K562 (cell line): ENCODE measurements around the gene SRGAP3. TPM values are rescaled to one million over a fixed set of nuclear protein-coding genes. Genes with fewer than 3 reads are reported as not detected.

Source experiments
- ATAC-seq: fragments of 200-7000 bp; cut with Tn5 transposase; 3 replicates; pipeline ENCODE4 v1.9.1; 2020; ENCODE audit warnings: moderate library complexity
- BruUV-seq: library from RNA; stranded (reverse); fragments of 400-500 nt; replicated peaks from 2 replicates; lab custom pipeline; 2021; lab: Mats Ljungman, UMichigan
- CTCF ChIA-PET: fragments of 300-600 bp; formaldehyde crosslinking; extraction: SDS; loops from one replicate; lab custom pipeline; 2021; ENCODE audit warnings: low intra/inter-chr PET ratio; lab: Yijun Ruan, JAX
- POLR2A ChIA-PET: fragments of 300-600, 350-650 bp; sonication (Branson Sonifier 250); formaldehyde crosslinking; extraction: SDS; loops from one replicate; lab custom pipeline; 2021; ENCODE audit warnings: antibody characterized with exemption, inconsistent platforms; lab: Yijun Ruan, JAX
- DNase-seq, 4 experiments: peaks; one replicate each; pipeline versions ENCODE4 v3.0.0 to v3.0.0-alpha.2; 2011 to 2018; ENCODE audit warnings: low spot score in 3 of 4, mixed read lengths in 3 of 4; ENCODE audit errors: extremely low read depth in 1 of 4
- FAIRE-seq: peaks from 2 replicates; lab custom pipeline; 2011; peaks lifted over from hg19 to GRCh38; lab: Jason Lieb, UNC
- H2AFZ ChIP-seq: 2 replicates; pipeline ENCODE4 v1.6.0; 2011; ENCODE audit warnings: low read depth, low read length, control low read depth, inconsistent platforms
- H3K27ac ChIP-seq: fragments of 200-600 bp; 3 replicates; pipeline ENCODE4 v1.8.0; 2011; ENCODE audit warnings: low read depth, mild to moderate bottlenecking, control low read depth, inconsistent platforms, low read length, moderate library complexity, mixed read lengths; ENCODE audit errors: extremely low read depth
- H3K27me3 ChIP-seq, 2 experiments: fragments of 300-600 bp in 1 of 2; 2 replicates in 1 of 2; 3 replicates in 1 of 2; pipeline versions ENCODE4 v1.6.0 to v1.8.0; 2011; ENCODE audit warnings: inconsistent platforms in 2 of 2, low read length in 2 of 2, mild to moderate bottlenecking in 1 of 2, mixed read lengths in 1 of 2, moderate library complexity in 1 of 2; ENCODE audit not compliant: control insufficient read depth in 2 of 2, insufficient read depth in 2 of 2
- H3K36me3 ChIP-seq: fragments of 300-600 bp; 3 replicates; pipeline ENCODE4 v1.8.0; 2011; ENCODE audit warnings: mild to moderate bottlenecking, low read length, inconsistent platforms; ENCODE audit not compliant: control insufficient read depth, insufficient read depth
- H3K4me1 ChIP-seq, 2 experiments: fragments of 200-600 bp in 1 of 2; replicated peaks in 1 of 2; 2 replicates in 1 of 2; 3 replicates in 1 of 2; pipeline versions ENCODE4 v1.5.1 to v1.8.0; 2011; ENCODE audit warnings: inconsistent platforms in 2 of 2, low read length in 2 of 2, mild to moderate bottlenecking in 1 of 2, mixed read lengths in 1 of 2, moderate library complexity in 1 of 2; ENCODE audit not compliant: control insufficient read depth in 2 of 2, insufficient read depth in 2 of 2
- H3K4me2 ChIP-seq: 2 replicates; pipeline ENCODE4 v1.6.1; 2011; ENCODE audit warnings: low read length, control low read depth, inconsistent platforms, mixed read lengths; ENCODE audit not compliant: insufficient read depth
- H3K4me3 ChIP-seq: fragments of 200-600 bp; sonication (generic), shearing (Covaris generic); 2 replicates; pipeline ENCODE4 v1.5.1; 2016; ENCODE audit warnings: control low read depth, inconsistent platforms
- H3K79me2 ChIP-seq: fragments of 200-600 bp; 3 replicates; pipeline ENCODE4 v1.8.0; 2011; ENCODE audit warnings: low read length, inconsistent platforms; ENCODE audit not compliant: control insufficient read depth, insufficient read depth
- H3K9ac ChIP-seq, 2 experiments: 2 replicates each; pipeline versions ENCODE4 v1.6.0 to v1.6.1; 2011; ENCODE audit warnings: low read depth in 2 of 2, low read length in 2 of 2, control low read depth in 1 of 2, inconsistent platforms in 1 of 2, mild to moderate bottlenecking in 1 of 2, mixed read lengths in 1 of 2; ENCODE audit not compliant: insufficient read depth in 1 of 2
- H3K9me1 ChIP-seq: one replicate; pipeline ENCODE4 v1.6.0; 2011; ENCODE audit warnings: inconsistent platforms, mild to moderate bottlenecking, low read length, moderate library complexity; ENCODE audit not compliant: control insufficient read depth, insufficient read depth
- H3K9me3 ChIP-seq: replicated peaks from 2 replicates; pipeline ENCODE4 v1.5.1; 2011; ENCODE audit warnings: low read depth, low read length, inconsistent platforms; ENCODE audit not compliant: control insufficient read depth, insufficient read depth
- H4K20me1 ChIP-seq: replicated peaks from 2 replicates; pipeline ENCODE4 v1.6.1; 2011; ENCODE audit warnings: low read length, inconsistent platforms, mixed read lengths; ENCODE audit not compliant: control insufficient read depth, insufficient read depth
- ASH1L ChIP-seq: fragments of 450-650 bp; IDR thresholded peaks from 2 replicates; pipeline ENCODE4 v1.6.1; 2018; ENCODE audit warnings: borderline replicate concordance, mild to moderate bottlenecking, low read depth; ENCODE audit not compliant: partially characterized antibody
- FOXO4 ChIP-seq: fragments of 450-650 bp; formaldehyde crosslinking; IDR thresholded peaks from 2 replicates; pipeline ENCODE4 v1.4.0; 2020; ENCODE audit warnings: mild to moderate bottlenecking, moderate library complexity
- MTA1 ChIP-seq: fragments of 450-650 bp; IDR thresholded peaks from 2 replicates; pipeline ENCODE4 v1.6.1; 2017; ENCODE audit warnings: borderline replicate concordance
- NR2C1 ChIP-seq, 2 experiments: fragments of 450-650 bp; IDR thresholded peaks; 2 replicates each; pipeline ENCODE4 v1.6.1; 2017; ENCODE audit warnings: mild to moderate bottlenecking in 2 of 2, antibody characterized with exemption in 1 of 2, inconsistent platforms in 1 of 2, missing compliant biosample characterization in 1 of 2, missing genetic modification characterization in 1 of 2
- WGBS: fragments of 100-300 bp; shearing (Covaris generic); methylation state at CpG from one replicate; pipeline ENCODE4 v1.1.6; 2016; ENCODE audit warnings: low coverage, mixed read lengths; ENCODE audit not compliant: insufficient coverage; ENCODE audit errors: missing lambda C conversion rate; 5-methylcytosine and 5-hydroxymethylcytosine counted together
- in situ Hi-C: fragments of 300-500 bp; cut with MboI; formaldehyde crosslinking; loops from 4 replicates; pipeline ENCODE4 v1.15.0; 2018; ENCODE audit warnings: inconsistent platforms, mixed read lengths
- intact Hi-C: fragments of 100-400 bp; cut with micrococcal nuclease; formaldehyde crosslinking; loops from 2 replicates; pipeline ENCODE4 v1.14.2; 2022
- polyA plus RNA-seq, 8 experiments: library from polyadenylated mRNA; depleted of rRNA in 4 of 8; stranded (reverse) in 5 of 8; unstranded in 3 of 8; fragments of >200 nt; fragmentation: Nextera tagmentation in 2 of 8; fragmentation: Illumina TruSeq in 1 of 8; extraction: Ambion mirVana in 2 of 8; extraction: Trizol in 1 of 8; gene quantifications; 2 replicates each; pipeline versions ENCODE4 v1.2.1 to v1.2.3, GENCODE V29; 2011 to 2014; ENCODE audit warnings: inconsistent platforms in 1 of 8, missing spikeins in 1 of 8
- total RNA-seq, 7 experiments: library from RNA; depleted of rRNA in 6 of 7; stranded (reverse); fragments of >200 nt in 6 of 7; fragmentation: Illumina TruSeq in 2 of 7; extraction: Trizol in 2 of 7; gene quantifications; 2 replicates each; pipeline versions ENCODE4 v1.2.1 to v1.2.3, GENCODE V29; 2011 to 2021; ENCODE audit warnings: low replicate concordance in 1 of 7
- TF ChIP-seq, protein P1 (sequence below): sonication (generic); formaldehyde crosslinking; IDR thresholded peaks from 2 replicates; pipeline ENCODE4 v1.8.1; 2023; ENCODE audit warnings: mild to moderate bottlenecking, missing genetic modification reagents

The SRGAP3 gene
- total and polyA plus RNA-seq, 9 of the 15 experiments (the other 6 are each of a cell fraction or from before 2014, with no cell fraction given), result 0.11 to 0.85 (median 0.35) TPM; not detected in 2

DNA sequence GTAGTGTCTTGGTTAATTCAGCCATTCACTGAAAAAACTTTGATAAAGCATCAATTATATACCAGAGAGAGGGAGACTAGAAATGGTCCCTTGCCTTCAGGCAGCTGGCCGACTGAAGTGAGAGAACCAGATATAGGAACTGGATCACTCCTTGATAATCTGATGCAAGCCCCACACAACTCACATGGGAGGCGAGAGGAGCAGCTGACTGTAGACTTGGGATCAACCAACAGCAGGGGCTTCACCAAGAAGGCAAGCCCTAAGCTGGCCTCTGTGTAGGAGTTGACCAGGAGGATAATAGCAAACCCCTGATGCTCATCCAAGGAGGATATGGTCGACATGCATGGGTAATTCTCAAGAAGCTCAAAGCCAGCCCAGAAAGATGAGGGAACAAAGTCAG lies 133.1 kb downstream of the SRGAP3 start:
- no peaks in the 10 kb centered on the region for H3K36me3 ChIP-seq
- H3K79me2 ChIP-seq, result no peaks in the 10 kb centered on the region
- H3K9me3 ChIP-seq, result no peaks in the 10 kb centered on the region
- H3K27ac ChIP-seq, result no peak overlapping the region
- no peak overlapping the region for H3K4me2 ChIP-seq
- no peaks in the 10 kb centered on the region for H3K9me1 ChIP-seq
- FAIRE-seq (no peak), DNase-seq (no peak), ATAC-seq (no peak)
- peaks cover 4% of the 10 kb centered on the region; the same call in 1 of the 2 replicates for H4K20me1 ChIP-seq
- H3K4me3 ChIP-seq, result no peak overlapping the region
- H3K27me3 ChIP-seq, result peaks cover 0 to 64% of the 10 kb centered on the region in 2 experiments; a peak in 3 of 5 replicates
- CTCF ChIA-PET, result no interaction called here
- intact Hi-C loops (loop anchor here (5.0 kb wide), 1 partner anchor 186 kb away; no protein-coding TSS in a partner anchor), in situ Hi-C loops (no loop called here)
- H3K4me1 ChIP-seq, result no peaks in the 10 kb centered on the region
- POLR2A ChIA-PET, result interaction anchor here (0.6 to 0.8 kb wide), 3 partner anchors 178 to 666 kb away, joined by 3 to 4 read pairs (median 3); no protein-coding TSS in a partner anchor
- no peak overlapping the region for H3K9ac ChIP-seq
- WGBS, result 0% methylated on average over 3 of the region's 3 CpGs
- H2AFZ ChIP-seq, result no peak overlapping the region
- TF ChIP-seq MTA1 (no peak), ASH1L (no peak), NR2C1 (IDR thresholded peaks at IDR 0.05) (no peak), NR2C1 (tag; IDR thresholded peaks at IDR 0.05) (no peak), FOXO4 (CRISPR knock-in tag) (no peak)
- TF ChIP-seq, protein P1, sequence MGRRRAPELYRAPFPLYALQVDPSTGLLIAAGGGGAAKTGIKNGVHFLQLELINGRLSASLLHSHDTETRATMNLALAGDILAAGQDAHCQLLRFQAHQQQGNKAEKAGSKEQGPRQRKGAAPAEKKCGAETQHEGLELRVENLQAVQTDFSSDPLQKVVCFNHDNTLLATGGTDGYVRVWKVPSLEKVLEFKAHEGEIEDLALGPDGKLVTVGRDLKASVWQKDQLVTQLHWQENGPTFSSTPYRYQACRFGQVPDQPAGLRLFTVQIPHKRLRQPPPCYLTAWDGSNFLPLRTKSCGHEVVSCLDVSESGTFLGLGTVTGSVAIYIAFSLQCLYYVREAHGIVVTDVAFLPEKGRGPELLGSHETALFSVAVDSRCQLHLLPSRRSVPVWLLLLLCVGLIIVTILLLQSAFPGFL, result no peak
- no TSS peak for BruUV-seq
